Measurements from ENCODE around the gene LIF.

DNA sequence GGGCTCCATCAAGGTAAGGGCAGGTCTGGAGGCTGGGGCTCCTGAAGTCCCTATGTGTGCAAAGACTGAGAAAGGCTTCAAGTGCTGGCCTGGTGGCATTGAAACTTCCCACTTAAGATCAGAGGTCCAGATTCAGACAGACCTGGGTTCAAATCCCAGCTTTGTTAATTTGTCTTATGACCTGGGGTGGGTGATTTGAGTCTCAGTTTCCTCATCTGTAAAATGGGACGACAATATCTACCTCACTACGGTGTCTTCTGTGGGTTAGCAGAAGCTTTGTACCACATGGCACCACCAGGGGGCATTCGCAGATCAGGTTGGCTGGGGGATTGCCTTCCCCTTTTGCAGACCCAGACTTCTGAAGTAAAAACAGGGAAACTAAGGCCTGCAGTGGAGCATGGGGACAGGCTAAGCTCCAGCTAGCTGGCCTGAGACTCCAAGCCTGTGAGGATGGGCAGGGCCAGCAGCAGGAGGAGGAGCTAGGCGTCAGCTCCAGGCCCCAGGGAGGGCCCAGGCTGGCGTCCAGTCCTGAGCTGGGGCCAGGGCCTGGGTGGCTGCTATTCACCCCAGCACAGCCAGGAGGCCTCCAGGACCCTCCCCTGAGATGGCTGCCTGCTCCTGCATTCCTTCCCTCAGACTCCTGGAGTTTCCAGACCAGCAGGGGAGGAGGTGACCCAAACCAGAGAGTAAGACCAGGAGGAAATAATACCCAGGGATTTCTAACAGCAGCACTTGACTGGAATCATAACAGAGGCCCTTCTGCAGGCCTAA, 41.3 kb upstream of the LIF start:
- TF ChIP-seq, protein P1, sequence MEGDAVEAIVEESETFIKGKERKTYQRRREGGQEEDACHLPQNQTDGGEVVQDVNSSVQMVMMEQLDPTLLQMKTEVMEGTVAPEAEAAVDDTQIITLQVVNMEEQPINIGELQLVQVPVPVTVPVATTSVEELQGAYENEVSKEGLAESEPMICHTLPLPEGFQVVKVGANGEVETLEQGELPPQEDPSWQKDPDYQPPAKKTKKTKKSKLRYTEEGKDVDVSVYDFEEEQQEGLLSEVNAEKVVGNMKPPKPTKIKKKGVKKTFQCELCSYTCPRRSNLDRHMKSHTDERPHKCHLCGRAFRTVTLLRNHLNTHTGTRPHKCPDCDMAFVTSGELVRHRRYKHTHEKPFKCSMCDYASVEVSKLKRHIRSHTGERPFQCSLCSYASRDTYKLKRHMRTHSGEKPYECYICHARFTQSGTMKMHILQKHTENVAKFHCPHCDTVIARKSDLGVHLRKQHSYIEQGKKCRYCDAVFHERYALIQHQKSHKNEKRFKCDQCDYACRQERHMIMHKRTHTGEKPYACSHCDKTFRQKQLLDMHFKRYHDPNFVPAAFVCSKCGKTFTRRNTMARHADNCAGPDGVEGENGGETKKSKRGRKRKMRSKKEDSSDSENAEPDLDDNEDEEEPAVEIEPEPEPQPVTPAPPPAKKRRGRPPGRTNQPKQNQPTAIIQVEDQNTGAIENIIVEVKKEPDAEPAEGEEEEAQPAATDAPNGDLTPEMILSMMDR (conservative IDR thresholded peaks at IDR 0.05 in 1 of 2, IDR thresholded peaks at IDR 0.05 in 1 of 2; ENCODE audit: extremely low read depth in 1 of 2, insufficient read depth in 1 of 2, low read depth in 1 of 2, low read length in 2 of 2), result peak; percentile 57 to 68
- TF ChIP-seq EZH2 (IDR thresholded peaks at IDR 0.05; ENCODE audit: borderline replicate concordance, low read length), result no peak

All from mammary epithelial cell (primary cell).